ENCODE measurements around the gene IL15RA.

The IL15RA gene, protein sequence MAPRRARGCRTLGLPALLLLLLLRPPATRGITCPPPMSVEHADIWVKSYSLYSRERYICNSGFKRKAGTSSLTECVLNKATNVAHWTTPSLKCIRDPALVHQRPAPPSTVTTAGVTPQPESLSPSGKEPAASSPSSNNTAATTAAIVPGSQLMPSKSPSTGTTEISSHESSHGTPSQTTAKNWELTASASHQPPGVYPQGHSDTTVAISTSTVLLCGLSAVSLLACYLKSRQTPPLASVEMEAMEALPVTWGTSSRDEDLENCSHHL

DNA sequence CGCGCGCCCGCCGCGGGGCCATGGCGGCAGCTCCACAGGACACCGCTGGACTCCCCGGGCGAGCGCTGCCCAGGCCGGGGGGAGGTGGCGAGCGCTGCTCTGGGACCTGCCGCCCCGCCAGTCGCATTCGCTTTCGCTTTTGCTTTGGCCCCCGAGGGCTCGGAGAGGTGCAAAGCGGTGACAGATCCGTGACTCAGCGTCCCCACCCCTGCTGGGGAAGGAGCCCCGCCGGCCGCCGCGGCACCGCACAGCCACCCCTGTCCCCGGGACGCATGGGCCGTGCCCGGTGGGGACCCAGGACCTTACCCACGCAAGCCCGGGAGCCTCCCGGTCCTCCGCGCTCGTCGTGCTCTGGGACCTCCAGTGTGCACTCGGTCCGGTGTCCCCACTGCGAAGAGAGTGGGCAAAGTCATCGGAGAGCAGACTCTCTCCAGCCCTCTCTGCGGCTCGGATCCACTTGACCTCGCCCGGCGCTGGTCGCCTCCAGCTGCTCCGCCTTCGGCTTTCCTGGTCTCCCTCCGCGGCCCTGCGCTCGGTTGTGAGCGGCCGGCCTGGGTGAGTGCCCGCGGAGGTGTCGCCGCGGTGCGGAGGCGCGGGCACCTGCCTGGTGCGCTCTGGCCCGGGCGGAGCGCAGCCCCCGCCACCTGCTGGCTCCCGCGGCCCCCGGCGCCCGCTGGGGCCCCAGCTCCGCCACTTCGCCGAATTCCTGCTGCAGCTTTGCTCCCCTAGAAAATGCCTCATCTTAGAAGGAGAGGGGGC is at the start of gene IL15RA:
TSS of gene IL15RA (minus strand) at position 73 of the 759 bp plus-strand sequence. CDS start at position 22, 51 bp downstream.
- no peak for DNase-seq (ENCODE audit: low spot score)

GRCh38 chr10:6025683-6026255 is 48.4 kb upstream of the IL15RA start:
- no peak for DNase-seq (ENCODE audit: low spot score)

GRCh38 chr10:6024334-6024682 is 47.0 kb upstream of the IL15RA start:
- DNase-seq (ENCODE audit: low spot score) = no peak

GRCh38 chr10:6023661-6024333 is 46.5 kb upstream of the IL15RA start:
- DNase-seq (ENCODE audit: low spot score) = no peak

- DNase-seq (ENCODE audit: low spot score) = no peak
Observed at GRCh38 chr10:6022660-6023059, 45.3 kb upstream of the IL15RA start.

GRCh38 chr10:6020826-6021225 is 43.5 kb upstream of the IL15RA start:
- no peak for DNase-seq (ENCODE audit: low spot score)

DNA sequence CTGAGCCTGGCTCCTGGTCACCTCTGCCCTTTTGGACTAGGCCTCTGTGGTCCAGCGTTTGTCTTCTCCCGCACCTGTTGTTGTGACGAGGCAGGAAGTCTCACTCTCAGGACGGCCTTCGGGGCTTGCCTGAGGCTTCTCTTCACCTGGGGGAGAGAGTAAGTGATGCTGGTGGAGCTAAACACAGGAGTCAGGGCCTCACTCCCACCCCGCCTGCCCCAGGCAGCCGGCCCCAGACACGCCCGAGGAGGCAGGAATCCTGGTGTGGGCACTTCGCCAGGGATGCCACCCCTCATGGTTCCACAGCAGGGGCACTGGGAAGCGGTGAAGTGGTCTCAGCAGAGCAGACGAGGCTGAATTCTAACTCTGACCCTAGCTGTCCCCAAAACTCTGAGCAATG is 42.5 kb upstream of the IL15RA start:
- no peak for DNase-seq (ENCODE audit: low spot score)

GRCh38 chr10:6019010-6019782 is 41.9 kb upstream of the IL15RA start:
- DNase-seq (ENCODE audit: low spot score) = no peak

- DNase-seq (ENCODE audit: low spot score) = no peak
Observed at GRCh38 chr10:6018422-6018821, 41.1 kb upstream of the IL15RA start.

DNA sequence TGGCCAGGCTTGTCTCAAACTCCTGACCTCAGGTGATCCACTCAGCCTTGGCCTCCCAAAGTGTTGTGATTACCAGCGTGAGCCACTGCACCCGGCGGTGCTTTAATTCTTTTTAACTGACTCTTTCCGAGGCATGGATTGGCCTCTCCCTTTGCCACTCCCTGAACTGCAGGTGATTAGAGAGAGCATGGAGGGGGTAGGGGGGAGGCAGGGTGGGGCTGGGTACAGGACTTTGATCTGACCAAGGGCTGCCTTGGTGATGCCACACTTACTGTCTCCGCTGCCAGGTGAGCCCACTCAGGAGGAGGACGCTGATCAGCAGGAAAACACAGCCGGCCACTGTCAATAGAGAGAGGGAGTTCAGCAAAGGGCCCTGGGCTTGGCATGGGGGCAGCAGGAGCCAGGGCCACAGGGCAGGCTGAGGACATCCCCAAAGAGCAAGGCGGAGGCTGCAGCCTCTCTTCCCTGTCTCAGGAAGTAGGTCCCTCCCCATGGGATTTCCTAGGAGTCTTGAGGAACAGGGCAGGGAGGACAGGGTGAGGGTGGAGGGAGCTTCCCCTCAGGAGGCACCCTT is 40.5 kb upstream of the IL15RA start:
- no peak for DNase-seq (ENCODE audit: low spot score)

- DNase-seq (ENCODE audit: low spot score) = peak; percentile 30
Observed at GRCh38 chr10:6014241-6014761, 37.0 kb upstream of the IL15RA start.

DNA sequence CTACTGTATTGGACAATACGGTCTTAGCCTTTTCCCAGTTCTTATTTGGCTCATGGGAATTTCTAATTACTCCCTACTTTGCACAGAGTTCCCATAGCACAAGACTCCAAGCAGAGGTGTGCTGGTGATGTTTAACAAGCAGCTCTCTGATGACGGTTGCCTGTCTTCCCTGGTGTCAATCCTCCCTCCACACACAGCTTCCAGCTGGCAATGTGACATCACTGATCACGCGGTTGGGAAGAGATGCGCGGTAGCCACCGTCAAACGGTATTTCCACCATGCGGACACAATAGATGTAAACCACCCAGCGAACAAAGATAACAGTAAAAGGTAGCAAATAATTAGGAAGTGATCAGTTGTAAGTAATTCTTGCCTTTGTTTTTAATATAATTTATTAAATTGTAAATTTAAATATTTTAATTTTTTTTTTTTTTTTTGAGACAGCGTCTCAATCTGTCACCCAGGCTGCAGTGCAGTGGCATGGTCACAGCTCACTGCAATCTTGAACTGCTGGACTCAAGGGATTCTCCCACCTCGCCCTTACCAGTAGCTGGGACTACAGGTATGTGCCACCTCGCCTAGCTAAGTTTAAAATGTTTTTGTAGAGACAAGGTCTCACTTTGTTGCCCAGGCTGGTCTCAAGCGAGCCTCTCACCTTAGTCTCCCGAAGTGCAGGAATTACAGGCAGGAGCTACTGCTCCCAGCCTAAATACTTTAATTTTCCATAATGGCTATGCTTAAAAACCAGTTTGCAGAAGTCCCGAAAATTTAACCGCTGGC is 36.3 kb upstream of the IL15RA start:
- no peak for DNase-seq (ENCODE audit: low spot score)

GRCh38 chr10:6012121-6012905 is 35.0 kb upstream of the IL15RA start:
- DNase-seq (ENCODE audit: low spot score) = no peak

- DNase-seq (ENCODE audit: low spot score) = no peak
Observed at GRCh38 chr10:6011558-6011957, 34.2 kb upstream of the IL15RA start.

GRCh38 chr10:6010569-6010968 is 33.2 kb upstream of the IL15RA start:
- no peak for DNase-seq (ENCODE audit: low spot score)

- no peak for DNase-seq (ENCODE audit: low spot score)
Observed at GRCh38 chr10:6009961-6010360, 32.6 kb upstream of the IL15RA start.

DNA sequence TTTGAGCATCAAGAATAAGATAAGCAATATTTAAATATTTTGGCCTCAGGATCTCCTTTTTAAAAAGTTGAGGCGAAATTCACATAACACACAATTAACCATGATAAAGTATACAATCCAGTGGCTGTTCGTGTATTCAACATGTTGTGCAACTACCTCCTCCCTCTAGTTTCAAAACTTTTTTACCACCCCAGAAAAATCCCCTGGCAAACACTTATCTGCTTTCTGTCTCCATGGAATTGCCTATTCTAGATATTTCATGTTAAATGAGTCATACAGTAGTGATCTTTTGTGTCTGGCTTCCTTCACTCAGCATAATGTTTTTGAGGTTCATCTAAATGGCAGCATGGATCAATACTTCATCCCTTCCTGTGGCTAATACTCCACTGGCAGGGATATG is 31.8 kb upstream of the IL15RA start:
- no peak for DNase-seq (ENCODE audit: low spot score)

DNA sequence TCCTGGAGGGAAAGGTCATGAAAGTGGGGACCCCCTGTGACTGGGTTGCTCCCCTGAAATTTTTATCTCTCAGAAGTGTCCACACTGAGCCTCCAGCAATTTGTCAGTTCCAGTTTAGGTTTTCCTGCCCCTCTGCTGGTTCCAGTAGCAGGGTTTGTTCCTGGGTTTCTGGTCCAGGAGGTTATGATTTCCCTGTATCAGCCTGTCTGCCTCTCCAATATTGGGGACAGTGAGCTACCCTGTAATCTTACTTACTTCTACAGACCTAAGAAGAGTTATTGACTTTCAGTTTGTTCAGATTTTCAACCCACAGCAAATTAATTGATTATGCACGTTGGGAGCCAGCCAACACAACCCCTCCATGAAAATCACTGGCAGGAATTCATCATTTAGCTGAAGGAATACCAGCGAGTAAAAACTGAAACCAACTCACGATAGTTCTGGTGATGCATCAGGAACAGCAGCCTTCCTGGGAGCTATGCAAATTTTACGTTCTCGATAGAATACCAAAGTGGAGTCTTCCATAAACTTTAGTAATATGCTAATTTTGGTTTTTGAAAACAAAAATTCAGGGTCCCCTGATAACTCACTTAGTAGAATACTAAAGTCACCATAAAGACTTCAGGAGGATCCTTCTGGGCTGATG is 31.3 kb upstream of the IL15RA start:
- no peak for DNase-seq (ENCODE audit: low spot score)

GRCh38 chr10:6006991-6007390 is 29.6 kb upstream of the IL15RA start:
- no peak for DNase-seq (ENCODE audit: low spot score)

Data from putamen (tissue), 1 donor.